G401 (cell line): ENCODE results near the gene AIG1. TPM values are rescaled to one million over a fixed set of nuclear protein-coding genes. Genes with fewer than 3 reads are reported as not detected.
A peak's percentile ranks its signal among the peaks of the same experiment; 100 is the strongest.
"Not testable (repeated sequence)": the region's sequence is repeated elsewhere in the genome, so short reads cannot be mapped to it uniquely, and the experiment has no call there.

Experiments
- DNase-seq: peaks from one replicate; pipeline ENCODE4 v3.0.0-alpha.2; 2015; ENCODE audit warnings: low spot score
- in situ Hi-C: cut with HindIII; loops from 2 replicates; pipeline ENCODE4 v1.10.0; 2016; ENCODE audit warnings: low sequenced_read_pairs, mixed read lengths
- total RNA-seq: library from RNA; depleted of rRNA; stranded (reverse); fragments of >200 nt; shearing (Covaris generic); gene quantifications from 2 replicates; pipeline ENCODE4 v1.2.3, GENCODE V29; 2014; rRNA removed

Gene AIG1, protein sequence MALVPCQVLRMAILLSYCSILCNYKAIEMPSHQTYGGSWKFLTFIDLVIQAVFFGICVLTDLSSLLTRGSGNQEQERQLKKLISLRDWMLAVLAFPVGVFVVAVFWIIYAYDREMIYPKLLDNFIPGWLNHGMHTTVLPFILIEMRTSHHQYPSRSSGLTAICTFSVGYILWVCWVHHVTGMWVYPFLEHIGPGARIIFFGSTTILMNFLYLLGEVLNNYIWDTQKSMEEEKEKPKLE
- 28.9 and 49.7 TPM in 2 replicates for total RNA-seq

DNA sequence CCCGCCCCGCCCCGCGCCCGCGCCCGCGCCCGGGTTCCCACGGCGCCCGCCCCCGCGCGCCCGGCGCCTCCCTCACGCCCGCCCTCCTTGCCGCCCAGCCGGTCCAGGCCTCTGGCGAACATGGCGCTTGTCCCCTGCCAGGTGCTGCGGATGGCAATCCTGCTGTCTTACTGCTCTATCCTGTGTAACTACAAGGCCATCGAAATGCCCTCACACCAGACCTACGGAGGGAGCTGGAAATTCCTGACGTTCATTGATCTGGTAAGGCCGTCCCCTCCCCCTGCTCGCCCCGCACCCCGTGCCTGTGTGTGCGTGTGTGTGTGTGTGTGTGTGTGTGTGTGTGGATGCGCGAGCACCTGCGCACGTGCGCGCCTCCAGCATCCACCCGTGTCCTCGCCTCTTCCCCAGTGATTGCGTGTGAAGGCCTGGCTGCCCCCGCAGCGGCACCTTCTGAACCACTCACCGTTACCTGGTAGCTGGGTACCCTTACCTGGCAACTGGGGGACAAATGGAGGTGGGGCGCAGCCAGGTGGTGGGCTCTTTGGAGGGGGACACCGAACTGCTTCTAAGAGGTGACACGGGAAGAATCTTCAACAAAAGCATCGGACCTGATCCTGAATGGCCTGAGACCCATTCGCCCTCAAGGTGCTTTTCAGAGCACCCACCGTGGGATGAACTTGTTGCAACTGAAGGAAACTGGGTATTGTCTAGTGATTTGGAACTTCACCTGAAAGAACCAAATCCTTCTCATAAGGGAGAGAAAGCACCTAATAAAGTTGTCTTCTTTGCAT is at the start of gene AIG1:
TSS of gene AIG1 (plus strand) at position 84 of the 791 bp plus-strand sequence. CDS start at position 121, 37 bp downstream.
- in situ Hi-C loops, result no loop called here

DNA sequence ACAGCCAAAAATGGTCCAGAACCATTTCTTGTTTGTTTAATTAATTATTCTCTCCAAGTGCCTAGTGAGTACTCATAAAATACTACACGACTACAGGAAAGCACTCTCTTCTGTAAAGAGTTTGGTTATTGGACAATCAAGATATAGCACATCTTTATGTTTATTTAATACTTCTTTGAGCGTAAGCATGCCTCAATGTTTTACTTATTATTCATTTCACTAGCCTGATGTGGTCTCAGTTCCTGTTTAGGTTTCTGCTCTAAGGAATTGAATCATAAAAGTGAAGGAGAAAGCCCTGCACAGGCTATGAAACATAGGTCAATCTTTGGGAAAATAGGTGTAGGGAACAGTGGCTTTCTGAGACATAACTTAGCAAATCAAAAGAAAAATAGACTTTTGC is 45.9 kb upstream of the AIG1 start:
- in situ Hi-C loops, result no loop called here
- DNase-seq, result no peak

More for the DNA sequence above, at the start of gene AIG1:
- DNase-seq, result peak; percentile 75

DNA sequence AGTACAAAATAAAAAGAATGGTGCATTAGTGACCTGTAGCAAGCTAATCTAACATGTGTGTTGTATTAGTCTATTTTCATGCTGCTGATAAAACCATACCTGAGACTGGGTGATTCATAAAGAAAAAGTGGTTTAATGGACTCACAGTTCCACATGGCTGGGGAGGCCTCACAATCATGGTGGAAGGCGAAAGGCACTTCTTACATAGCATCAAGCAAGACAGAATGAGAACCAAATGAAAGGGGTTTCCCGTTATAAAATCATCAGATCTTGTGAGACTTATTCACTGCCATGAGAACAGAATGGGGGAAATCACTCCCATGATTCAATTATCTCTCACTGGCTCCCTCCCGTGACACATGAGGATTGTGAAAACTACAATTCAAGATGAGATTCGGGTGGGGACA is 45.4 kb upstream of the AIG1 start:
- DNase-seq, result no peak
- in situ Hi-C loops, result no loop called here

DNA sequence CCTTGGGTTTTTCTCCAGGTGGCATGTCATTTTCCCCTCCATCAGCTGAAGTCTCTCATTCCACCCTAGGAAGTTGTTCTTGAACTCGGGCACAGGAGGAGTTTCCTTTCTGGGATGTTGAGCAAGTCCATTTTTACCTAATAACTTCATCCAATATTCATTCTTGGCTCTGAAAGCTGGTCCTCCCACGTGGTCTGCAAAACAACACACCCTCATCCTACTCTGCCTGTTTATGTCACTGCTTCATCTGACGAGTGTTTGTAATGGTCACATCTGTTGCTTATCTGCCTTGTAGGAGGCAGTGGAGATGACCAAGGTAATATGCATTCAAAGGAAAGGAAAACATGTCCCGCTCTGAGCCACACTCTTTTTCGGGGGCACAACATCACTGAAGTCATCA is 41.7 kb upstream of the AIG1 start:
- in situ Hi-C loops, result no loop called here
- DNase-seq, result no peak

DNA sequence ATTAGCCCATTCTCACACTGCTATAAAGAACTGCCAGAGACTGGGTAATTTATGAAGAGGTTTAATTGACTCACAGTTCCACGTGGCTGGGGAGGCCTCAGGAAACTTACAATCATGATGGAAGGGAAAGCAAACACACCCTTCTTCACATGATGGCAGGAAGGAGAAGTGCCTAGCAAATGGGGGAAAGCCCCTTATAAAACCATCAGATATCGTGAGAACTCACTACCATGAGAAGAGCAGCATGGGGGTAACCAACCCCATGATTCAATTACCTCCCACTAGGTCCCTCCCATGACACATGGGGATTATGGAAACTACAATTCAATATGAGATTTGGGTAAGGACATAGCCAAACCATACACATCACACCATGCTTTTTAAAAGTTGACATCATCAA is 39.8 kb upstream of the AIG1 start:
- in situ Hi-C loops, DNase-seq: not testable (repeated sequence)

DNA sequence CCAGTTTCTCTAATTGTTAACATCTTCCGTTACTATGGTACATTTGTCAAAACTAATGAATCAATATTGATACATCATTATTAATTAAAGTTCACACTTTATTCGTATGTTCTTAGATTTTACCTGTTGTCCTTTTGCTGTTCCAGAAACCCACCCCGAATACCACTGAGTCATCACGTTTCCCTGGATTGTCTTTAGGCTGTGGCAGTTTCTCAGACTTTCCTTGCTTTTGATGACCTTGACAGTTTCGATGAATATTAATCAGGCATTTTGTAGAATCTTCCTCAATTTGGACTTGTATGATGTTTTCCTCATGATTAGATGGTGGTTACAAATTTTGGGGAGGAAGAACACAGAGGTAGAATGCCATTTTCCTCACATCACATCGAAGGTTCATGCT is 39.1 kb upstream of the AIG1 start:
- in situ Hi-C loops, result no loop called here
- DNase-seq, result no peak

DNA sequence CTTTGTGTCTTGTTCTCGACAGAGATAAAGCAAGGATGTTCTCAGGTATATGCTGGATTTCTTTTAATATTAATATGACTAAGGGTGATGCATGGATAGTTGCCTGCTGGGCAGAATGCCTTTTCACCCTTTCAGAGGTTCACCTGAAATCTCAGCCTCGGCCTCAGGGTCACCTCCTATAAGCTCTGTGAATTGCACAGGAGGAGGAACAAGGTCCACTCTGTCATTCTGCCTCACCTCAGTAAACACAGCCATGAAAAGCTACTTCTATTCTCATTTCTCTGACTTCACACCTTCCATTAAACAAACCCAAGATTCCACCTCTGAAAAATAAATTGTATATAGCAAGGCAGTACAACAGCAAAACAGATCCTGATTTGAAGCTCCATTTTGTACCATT is 38.1 kb upstream of the AIG1 start:
- no peak for DNase-seq
- in situ Hi-C loops, result no loop called here

DNA sequence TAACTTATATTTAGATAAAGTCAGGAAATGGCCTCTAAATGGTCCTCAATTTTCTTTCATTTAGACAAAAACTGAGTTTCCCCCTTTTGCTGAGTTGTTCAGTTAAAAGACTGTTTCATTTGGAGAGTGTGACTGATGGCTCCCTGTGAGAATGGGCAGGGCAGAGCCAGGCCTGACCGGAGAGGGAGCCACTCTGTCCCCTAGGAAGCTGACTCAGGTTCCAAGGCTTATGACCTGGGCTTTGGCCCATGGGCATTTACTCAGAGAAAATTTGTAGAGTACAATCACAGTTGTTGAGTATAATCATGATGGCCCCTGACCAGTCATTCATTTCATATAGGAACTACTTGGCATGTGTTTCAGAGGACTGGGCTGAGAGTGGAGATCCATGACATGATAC is 37.0 kb upstream of the AIG1 start:
- in situ Hi-C loops, result no loop called here

DNA sequence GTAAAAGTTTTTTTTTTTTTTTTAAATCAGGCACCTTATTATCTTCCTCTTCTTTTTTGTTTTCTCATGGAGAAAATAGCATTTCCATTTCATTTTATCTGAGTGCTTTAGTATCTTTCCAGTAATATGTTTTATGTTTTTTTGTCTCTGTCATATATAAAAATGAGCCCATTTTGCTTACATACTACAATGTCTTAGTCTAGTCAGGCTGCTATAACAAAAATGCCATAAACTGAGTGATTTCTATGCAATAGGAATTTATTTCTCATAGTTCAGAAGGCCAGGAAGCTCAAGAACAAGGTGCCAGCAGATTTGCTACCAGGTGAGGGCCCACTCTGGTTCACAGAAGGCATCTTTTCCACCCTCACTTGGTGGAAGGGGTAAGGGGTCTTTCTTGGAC is 35.7 kb upstream of the AIG1 start:
- in situ Hi-C loops, result no loop called here
- DNase-seq, result no peak

More for the DNA sequence above, 37.0 kb upstream of the AIG1 start:
- DNase-seq, result no peak

DNA sequence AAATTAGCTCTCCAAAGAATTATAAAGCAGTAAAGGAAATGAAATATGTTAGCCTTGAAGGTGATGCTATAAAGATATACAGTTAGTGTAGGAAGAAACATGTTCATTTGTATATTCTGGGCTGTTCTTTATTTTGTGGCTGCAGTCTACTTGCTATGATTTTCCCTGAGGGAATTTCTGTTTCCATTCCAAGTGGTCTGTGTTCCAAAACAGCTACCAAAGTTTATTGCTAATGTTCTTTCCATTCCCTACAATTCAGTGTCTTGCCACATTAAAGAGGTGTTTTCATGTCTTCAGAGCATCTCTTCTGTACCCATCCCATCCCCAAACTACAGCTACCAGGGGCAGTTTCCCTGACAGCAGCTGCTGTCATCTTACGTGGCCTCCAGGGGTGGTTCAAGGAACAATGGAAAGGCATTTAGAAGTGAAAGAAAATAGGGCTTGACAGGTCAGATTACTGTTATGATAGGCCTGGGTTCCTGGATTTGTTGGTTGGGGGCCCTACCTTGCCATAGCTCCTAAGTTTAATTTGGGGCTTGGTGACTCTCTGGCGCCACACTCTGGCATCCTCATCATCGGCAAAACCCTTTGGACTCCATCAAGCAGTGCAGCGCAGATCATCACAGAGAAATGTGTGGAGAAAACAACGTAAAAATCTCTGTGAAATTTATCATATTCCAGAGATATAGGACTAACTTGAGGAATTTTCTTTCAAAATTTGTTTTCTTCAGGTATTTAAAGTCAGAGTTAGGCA is 33.8 kb upstream of the AIG1 start:
- DNase-seq, result no peak
- in situ Hi-C loops, result no loop called here

DNA sequence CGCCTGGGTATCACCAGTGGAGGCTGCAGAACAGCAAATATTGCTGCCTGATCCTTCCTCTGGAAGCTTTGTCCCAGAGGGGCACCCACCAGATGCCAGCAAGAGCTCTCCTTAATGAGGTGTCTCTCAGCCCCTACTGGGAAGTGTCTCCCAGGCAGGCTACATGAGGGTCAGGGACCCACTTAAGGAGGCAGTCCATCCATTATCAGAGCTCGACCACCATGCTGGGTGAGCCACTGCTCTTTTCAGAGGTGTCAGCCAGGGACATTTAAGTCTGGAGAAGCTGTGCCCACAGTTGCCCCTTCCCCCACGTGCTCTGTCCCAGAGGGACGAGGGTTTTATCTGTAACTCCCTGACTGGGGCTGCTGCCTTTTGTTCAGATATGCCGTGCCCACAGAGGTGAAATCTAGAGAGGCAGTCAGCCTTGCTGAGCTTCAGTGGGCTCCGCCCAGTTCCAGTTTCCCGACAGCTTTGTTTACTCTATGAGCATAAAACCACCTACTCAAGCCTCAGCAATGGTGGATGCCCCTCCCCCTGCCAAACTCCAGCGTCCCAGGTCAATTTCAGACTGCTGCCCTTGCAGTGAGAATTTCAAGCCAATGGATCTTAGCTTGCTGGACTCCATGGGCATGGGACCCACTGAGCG is 25.9 kb upstream of the AIG1 start:
- in situ Hi-C loops, result no loop called here

DNA sequence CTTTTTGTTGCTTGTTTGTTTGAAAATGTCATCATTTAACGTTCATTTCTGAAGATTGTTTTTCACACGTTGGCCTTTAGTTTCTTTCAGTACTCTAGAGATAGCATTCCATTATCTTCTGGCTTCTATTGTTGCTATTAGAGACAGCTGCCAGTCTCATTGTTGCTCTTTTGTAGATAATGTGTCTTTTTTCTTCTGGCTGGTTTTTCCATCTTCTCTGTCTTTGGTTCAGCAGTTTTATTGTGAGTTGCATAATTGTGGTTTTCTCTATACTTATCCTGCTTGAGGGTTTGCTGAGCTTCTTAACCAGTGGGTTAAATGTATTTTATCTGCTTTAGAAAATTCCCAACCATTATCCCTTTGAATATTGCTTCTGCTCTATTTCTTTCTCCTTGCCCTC is 23.2 kb upstream of the AIG1 start:
- in situ Hi-C loops, result no loop called here
- no peak for DNase-seq

More for the DNA sequence above, 25.9 kb upstream of the AIG1 start:
- DNase-seq, result no peak

DNA sequence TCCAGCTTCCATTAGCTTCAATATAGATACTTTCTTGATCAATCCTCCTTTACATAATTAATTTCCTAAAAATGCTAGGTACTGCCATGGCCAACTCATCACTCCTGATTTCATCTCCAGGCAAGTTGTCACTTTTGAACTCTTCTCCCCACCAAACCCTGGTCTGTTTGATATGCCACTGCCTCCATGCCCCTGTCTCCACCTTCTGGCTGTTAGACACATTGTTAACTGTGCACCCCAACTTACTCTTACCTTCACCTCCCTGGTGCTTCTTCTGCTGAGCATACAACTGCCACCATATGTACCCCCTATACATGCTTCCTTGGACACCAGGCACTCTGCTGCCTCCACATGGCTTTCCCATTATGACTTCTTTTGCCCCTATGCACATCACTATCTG is 21.9 kb upstream of the AIG1 start:
- no peak for DNase-seq
- in situ Hi-C loops, result no loop called here

DNA sequence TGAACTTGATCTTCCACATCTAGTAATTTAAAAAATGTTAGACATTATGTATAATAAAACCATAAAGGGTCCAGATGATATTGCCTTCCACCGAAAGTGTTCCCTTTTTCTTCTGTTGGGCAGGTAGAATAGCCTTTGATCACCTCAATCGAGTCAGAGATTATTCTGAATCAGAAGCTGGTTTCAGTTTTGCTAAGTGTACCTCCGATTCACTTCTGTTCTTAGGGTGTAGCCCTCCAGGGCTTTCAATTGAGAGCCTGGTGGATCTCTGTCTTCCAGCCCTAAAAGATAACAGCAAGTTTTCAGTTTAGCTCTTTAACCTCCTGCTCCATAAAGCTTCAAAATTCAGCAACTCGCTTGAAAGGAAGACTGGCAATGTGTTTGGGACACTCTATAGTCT is 21.1 kb upstream of the AIG1 start:
- in situ Hi-C loops, result no loop called here
- no peak for DNase-seq

DNA sequence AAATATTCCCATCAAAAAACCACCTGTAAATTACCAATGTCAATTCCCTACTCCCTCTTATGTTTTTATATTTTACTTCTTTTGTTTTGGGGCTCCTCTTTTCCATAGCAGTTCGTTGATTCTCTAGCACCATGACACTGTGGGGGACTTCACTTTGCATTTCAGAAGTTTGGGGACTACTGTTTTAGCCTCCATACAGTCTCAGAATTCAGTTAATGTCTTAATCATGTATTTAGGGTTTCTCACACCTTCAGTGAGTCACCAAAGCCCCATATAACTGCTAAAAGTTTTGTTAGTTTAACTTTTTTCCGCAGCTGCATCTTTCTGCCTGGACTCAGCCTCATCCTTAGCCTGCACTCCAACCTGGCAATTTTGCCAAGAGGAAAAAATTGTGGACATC is 20.7 kb upstream of the AIG1 start:
- in situ Hi-C loops, result no loop called here
- DNase-seq, result no peak

DNA sequence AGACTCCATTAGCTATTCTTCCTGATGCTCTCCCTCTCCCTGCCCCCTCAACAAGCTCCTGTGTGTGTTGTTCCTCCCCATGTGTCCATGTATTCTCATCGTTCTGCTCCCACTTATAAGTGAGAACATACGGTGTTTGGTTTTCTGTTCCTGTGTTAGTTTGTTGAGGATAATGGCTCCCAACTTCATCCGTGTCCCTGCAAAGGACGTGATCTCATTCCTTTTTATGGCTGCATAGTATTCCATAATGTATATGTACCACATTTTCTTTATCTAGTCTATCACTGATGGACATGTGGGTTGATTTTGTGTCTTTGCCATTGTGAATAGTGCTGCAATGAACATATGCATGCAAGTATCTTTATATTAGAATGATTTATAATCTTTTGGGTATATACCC is 16.3 kb upstream of the AIG1 start:
- in situ Hi-C loops, DNase-seq: not testable (repeated sequence)

DNA sequence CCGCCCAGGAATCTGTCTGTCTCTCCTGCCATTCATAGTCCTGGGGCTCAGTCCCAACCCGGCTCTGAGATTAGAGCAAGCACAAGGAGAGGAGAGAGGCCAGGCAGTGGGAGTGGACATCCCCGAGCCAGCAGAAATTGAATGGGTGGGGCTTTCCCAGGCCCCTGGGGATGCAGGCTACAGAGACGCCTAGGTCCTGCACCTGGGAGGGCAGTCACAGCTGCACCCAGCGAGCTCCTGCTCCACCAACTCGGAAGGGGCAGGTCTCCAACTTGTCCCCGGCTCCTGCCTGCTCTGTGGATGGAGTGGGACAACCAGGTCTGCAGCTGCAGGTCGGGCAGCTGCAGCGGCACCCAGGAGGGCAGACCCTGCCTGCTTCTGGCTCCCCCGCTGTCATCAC is 11.1 kb upstream of the AIG1 start:
- in situ Hi-C loops, result no loop called here
- DNase-seq, result no peak

DNA sequence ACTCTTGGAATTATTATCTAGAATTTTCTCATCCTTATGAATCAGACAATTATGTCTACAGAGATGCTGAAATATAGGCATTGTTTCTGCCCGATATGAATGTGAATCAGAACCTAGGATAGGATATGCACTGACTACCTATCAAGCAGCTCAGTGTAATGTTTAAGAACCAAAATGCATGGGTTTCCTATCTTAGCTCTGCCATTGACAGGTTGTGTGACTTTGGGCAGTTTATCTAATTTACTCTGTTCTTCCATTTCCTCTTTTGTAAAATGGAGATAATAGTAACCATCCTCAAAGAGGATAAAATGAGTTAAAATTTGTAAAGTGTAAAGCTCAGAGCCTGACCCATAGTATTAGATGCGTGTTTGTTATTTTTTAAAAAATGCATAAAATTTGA is 10.2 kb upstream of the AIG1 start:
- no peak for DNase-seq
- in situ Hi-C loops, result no loop called here

DNA sequence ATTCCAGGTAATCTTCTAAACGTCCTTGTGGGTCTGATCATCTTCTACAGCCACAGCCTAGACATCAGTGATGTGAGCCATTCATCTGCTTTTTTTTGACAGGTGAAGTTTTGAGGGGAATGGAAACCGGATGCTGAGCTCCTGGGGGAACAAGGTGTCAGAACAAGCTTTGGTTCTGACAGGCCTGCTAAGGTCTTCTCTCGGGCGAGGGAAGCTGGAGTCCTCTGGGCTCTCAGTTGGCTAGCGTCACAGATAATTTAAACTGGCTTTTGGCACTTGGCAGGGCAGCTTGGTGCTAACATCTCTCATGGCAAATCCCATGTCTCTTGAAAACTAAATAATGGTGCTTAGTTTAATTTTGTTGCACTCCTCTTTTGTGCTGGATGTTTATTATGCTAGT is 8.4 kb upstream of the AIG1 start:
- in situ Hi-C loops, result no loop called here
- no peak for DNase-seq

DNA sequence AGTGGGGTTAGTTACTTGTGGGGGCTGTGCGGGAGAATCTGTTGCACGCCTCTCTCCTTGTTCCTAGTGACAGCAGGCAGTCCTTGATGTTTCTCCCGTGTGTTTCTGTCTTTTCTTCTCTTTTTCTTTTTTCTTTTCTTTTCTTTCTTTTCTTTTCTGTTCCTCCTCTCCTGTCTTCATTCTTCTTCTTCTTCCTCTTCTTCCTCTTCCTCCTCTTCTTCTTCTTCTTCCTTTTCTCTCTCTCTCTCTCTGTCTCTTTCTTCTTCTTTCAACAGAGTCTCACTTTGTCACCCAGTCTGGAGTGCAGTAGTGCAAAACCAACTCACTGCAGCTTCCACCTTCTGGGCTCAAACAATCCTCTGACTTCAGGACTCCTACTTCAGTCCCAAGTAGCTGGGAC is 6.8 kb upstream of the AIG1 start:
- in situ Hi-C loops, result no loop called here

More for the DNA sequence above, 6.8 kb upstream of the AIG1 start:
- no peak for DNase-seq
